A673 (cell line): ENCODE measurements around the gene MAGEB4.

Experiments
- EZH2 ChIP-seq: fragments of 200-600 bp; sonication (generic); IDR thresholded peaks from 2 replicates; pipeline ENCODE4 v1.6.1; 2017; ENCODE audit warnings: borderline replicate concordance, low read depth, mild to moderate bottlenecking, mixed read lengths, antibody characterized with exemption, low read length; ENCODE audit not compliant: poor library complexity, severe bottlenecking
- TF ChIP-seq, protein P1 (sequence below): fragments of 300-800, 200-600 bp; sonication (generic); conservative IDR thresholded peaks from 2 replicates; pipeline ENCODE4 v1.5.1; 2017; ENCODE audit warnings: low read depth, mild to moderate bottlenecking, antibody characterized with exemption, low read length, moderate library complexity, mixed read lengths

- TF ChIP-seq, protein P1, sequence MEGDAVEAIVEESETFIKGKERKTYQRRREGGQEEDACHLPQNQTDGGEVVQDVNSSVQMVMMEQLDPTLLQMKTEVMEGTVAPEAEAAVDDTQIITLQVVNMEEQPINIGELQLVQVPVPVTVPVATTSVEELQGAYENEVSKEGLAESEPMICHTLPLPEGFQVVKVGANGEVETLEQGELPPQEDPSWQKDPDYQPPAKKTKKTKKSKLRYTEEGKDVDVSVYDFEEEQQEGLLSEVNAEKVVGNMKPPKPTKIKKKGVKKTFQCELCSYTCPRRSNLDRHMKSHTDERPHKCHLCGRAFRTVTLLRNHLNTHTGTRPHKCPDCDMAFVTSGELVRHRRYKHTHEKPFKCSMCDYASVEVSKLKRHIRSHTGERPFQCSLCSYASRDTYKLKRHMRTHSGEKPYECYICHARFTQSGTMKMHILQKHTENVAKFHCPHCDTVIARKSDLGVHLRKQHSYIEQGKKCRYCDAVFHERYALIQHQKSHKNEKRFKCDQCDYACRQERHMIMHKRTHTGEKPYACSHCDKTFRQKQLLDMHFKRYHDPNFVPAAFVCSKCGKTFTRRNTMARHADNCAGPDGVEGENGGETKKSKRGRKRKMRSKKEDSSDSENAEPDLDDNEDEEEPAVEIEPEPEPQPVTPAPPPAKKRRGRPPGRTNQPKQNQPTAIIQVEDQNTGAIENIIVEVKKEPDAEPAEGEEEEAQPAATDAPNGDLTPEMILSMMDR: no peak
- no peak for TF ChIP-seq EZH2
These were observed 11.4 kb upstream of the MAGEB4 start, which contains the start of gene MAGEB3 for GRCh38 chrX:30230395-30230794.
